OCI-LY7 (cell line): Measurements from ENCODE around the gene PLXDC1. TPM values are rescaled to one million over a fixed set of nuclear protein-coding genes. Genes with fewer than 3 reads are reported as not detected.

Experiments
- BruUV-seq: library from RNA; stranded (reverse); fragments of 400-500 nt; replicated peaks from 2 replicates; lab custom pipeline; 2021; lab: Mats Ljungman, UMichigan
- CTCF ChIA-PET: fragments of 300-600 bp; sonication (Branson Sonifier 250); formaldehyde crosslinking; loops from one replicate; lab custom pipeline; 2022; ENCODE audit warnings: antibody characterized with exemption; ENCODE audit not compliant: unreplicated experiment; lab: Charles Lee
- POLR2A ChIA-PET: fragments of 300-600 bp; sonication (Branson Sonifier 250); formaldehyde crosslinking; loops from one replicate; lab custom pipeline; 2022; ENCODE audit warnings: antibody characterized with exemption; lab: Charles Lee
- DNase-seq: peaks from one replicate; pipeline ENCODE4 v3.0.0-alpha.2; 2015; ENCODE audit warnings: low spot score
- H2AFZ ChIP-seq: fragments of 200-600 bp; sonication (generic), shearing (Covaris generic); 2 replicates; pipeline ENCODE4 v1.6.1; 2014; ENCODE audit warnings: mild to moderate bottlenecking, antibody characterized with exemption, low read length, moderate library complexity
- H3K27ac ChIP-seq: fragments of 200-600 bp; sonication (generic); 2 replicates; pipeline ENCODE4 v1.5.1; 2014; ENCODE audit warnings: mixed run types, low read depth, mild to moderate bottlenecking, moderate library complexity, low read length, inconsistent platforms; ENCODE audit not compliant: poor library complexity, severe bottlenecking
- H3K36me3 ChIP-seq: fragments of 200-600 bp; sonication (generic); 2 replicates; pipeline ENCODE4 v1.6.1; 2014; ENCODE audit warnings: mild to moderate bottlenecking, antibody characterized with exemption, low read length, moderate library complexity, mixed read lengths; ENCODE audit not compliant: insufficient read depth
- H3K4me1 ChIP-seq: fragments of 200-600 bp; sonication (generic); 2 replicates; pipeline ENCODE4 v1.5.1; 2014; ENCODE audit warnings: mild to moderate bottlenecking, low read length; ENCODE audit not compliant: insufficient read depth, poor library complexity, severe bottlenecking
- H3K4me2 ChIP-seq: fragments of 200-600 bp; sonication (generic); 2 replicates; pipeline ENCODE4 v1.6.1; 2014; ENCODE audit warnings: mild to moderate bottlenecking, low read length
- H3K4me3 ChIP-seq: fragments of 200-600 bp; sonication (generic); 2 replicates; pipeline ENCODE4 v1.5.1; 2014; ENCODE audit warnings: mild to moderate bottlenecking, low read depth, low read length; ENCODE audit not compliant: poor library complexity, severe bottlenecking
- H3K79me2 ChIP-seq: fragments of 200-600 bp; sonication (generic); 2 replicates; pipeline ENCODE4 v1.6.1; 2016; ENCODE audit warnings: low read depth, mild to moderate bottlenecking, low read length, moderate library complexity, mixed read lengths; ENCODE audit not compliant: insufficient read depth
- H3K9me2 ChIP-seq: fragments of 200-600 bp; sonication (generic); 2 replicates; pipeline ENCODE4 v1.6.1; 2016; ENCODE audit warnings: mild to moderate bottlenecking, low read length, mixed read lengths; ENCODE audit not compliant: insufficient read depth
- H3K9me3 ChIP-seq: fragments of 200-600 bp; sonication (generic); 2 replicates; pipeline ENCODE4 v1.6.1; 2014; ENCODE audit warnings: mild to moderate bottlenecking, mixed run types, low read length, mixed read lengths
- H4K20me1 ChIP-seq: fragments of 200-600 bp; sonication (generic); 2 replicates; pipeline ENCODE4 v1.6.1; 2014; ENCODE audit warnings: mild to moderate bottlenecking, antibody characterized with exemption, low read length, moderate library complexity, mixed read lengths; ENCODE audit not compliant: insufficient read depth
- EZH2phosphoT487 ChIP-seq: fragments of 200-600 bp; sonication (generic); IDR thresholded peaks from 2 replicates; pipeline ENCODE4 v1.6.1; 2018; ENCODE audit warnings: low read depth, borderline replicate concordance, mild to moderate bottlenecking, mixed run types, antibody characterized with exemption, low read length, moderate library complexity, mixed read lengths
- intact Hi-C: fragments of 100-400 bp; cut with micrococcal nuclease; formaldehyde crosslinking; loops from one replicate; pipeline ENCODE4 v1.10.0; 2022; ENCODE audit not compliant: unreplicated experiment
- total RNA-seq, 2 experiments: library from RNA; depleted of rRNA in 1 of 2; stranded (reverse); fragments of >200 nt in 1 of 2; shearing (Covaris generic) in 1 of 2; gene quantifications; 2 replicates each; pipeline ENCODE4 v1.2.3, GENCODE V29; 2014 to 2022
- TF ChIP-seq, protein P1 (sequence below): fragments of 200-600 bp; sonication (generic); conservative IDR thresholded peaks from 2 replicates; pipeline ENCODE4 v1.5.1; 2014; ENCODE audit warnings: mild to moderate bottlenecking, antibody characterized with exemption, low read length, moderate library complexity, mixed read lengths

Gene PLXDC1
- total RNA-seq, 2 experiments from 2014 or later, result 0.13 to 0.67 TPM

GRCh38 chr17:39183045-39183444, 31.6 kb upstream of the PLXDC1 start:
- CTCF ChIA-PET, result no interaction called here
- Histone ChIP-seq H3K4me2 (no peak overlapping the region), H2AFZ (no peak overlapping the region), H3K4me3 (no peak overlapping the region), H3K36me3 (peaks cover 89% of the 10 kb centered on the region), H3K79me2 (no peaks in the 10 kb centered on the region), H3K4me1 (no peaks in the 10 kb centered on the region), H3K9me2 (no peaks in the 10 kb centered on the region), H3K9me3 (no peaks in the 10 kb centered on the region), H4K20me1 (no peaks in the 10 kb centered on the region), H3K27ac (no peak overlapping the region)
- intact Hi-C loops, result no loop called here
- POLR2A ChIA-PET, result no interaction called here
- DNase-seq, result no peak
- no TSS peak for BruUV-seq
- TF ChIP-seq EZH2phosphoT487, result no peak
- TF ChIP-seq, protein P1, sequence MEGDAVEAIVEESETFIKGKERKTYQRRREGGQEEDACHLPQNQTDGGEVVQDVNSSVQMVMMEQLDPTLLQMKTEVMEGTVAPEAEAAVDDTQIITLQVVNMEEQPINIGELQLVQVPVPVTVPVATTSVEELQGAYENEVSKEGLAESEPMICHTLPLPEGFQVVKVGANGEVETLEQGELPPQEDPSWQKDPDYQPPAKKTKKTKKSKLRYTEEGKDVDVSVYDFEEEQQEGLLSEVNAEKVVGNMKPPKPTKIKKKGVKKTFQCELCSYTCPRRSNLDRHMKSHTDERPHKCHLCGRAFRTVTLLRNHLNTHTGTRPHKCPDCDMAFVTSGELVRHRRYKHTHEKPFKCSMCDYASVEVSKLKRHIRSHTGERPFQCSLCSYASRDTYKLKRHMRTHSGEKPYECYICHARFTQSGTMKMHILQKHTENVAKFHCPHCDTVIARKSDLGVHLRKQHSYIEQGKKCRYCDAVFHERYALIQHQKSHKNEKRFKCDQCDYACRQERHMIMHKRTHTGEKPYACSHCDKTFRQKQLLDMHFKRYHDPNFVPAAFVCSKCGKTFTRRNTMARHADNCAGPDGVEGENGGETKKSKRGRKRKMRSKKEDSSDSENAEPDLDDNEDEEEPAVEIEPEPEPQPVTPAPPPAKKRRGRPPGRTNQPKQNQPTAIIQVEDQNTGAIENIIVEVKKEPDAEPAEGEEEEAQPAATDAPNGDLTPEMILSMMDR, result no peak

DNA sequence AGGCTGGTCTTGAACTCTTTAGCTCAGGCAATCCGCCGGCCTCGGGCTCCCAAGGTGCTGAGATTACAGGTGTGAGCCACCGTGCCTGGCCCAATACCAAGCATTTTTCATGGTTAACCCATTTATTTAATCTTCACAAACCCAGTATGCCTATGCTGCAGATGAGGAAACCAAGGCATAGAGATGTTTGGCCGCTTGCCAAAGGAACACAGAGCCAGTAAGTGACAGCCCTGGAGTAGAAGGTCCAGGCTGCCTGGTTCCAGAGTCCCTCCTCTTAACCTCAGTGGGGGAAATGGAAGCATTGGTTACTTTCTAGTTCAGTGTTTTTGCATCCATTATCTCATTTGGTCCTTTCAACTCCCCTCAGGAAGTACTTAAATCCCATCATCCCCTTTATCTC, 29.9 kb upstream of the PLXDC1 start:
- CTCF ChIA-PET, result no interaction called here
- no peaks in the 10 kb centered on the region for H4K20me1 ChIP-seq
- no TSS peak for BruUV-seq

GRCh38 chr17:39178536-39178935, 27.1 kb upstream of the PLXDC1 start:
- H3K9me2 ChIP-seq, result no peaks in the 10 kb centered on the region
- no peaks in the 10 kb centered on the region for H4K20me1 ChIP-seq
- no TSS peak for BruUV-seq
- H3K36me3 ChIP-seq, result peaks cover 80% of the 10 kb centered on the region
- ChIA-PET CTCF (no interaction called here), POLR2A (interaction anchor here (0.7 kb wide), 1 partner anchor 53 kb away, joined by 3 read pairs; no protein-coding TSS in a partner anchor)
- no peaks in the 10 kb centered on the region for H3K9me3 ChIP-seq
- no peak overlapping the region for H3K4me3 ChIP-seq
- H3K4me2 ChIP-seq, result no peak overlapping the region
- H3K79me2 ChIP-seq, result no peaks in the 10 kb centered on the region
- TF ChIP-seq EZH2phosphoT487, result no peak
- TF ChIP-seq, protein P1, result no peak
- no peak for DNase-seq
- H2AFZ ChIP-seq, result no peak overlapping the region
- intact Hi-C loops, result no loop called here
- peaks cover 18% of the 10 kb centered on the region for H3K4me1 ChIP-seq
- no peak overlapping the region for H3K27ac ChIP-seq

More for the DNA sequence above, 29.9 kb upstream of the PLXDC1 start:
- Histone ChIP-seq H3K36me3 (peaks cover 89% of the 10 kb centered on the region), H3K4me3 (no peak overlapping the region), H3K27ac (no peak overlapping the region), H3K4me2 (no peak overlapping the region), H3K9me3 (no peaks in the 10 kb centered on the region), H3K4me1 (no peaks in the 10 kb centered on the region), H3K79me2 (no peaks in the 10 kb centered on the region), H2AFZ (no peak overlapping the region), H3K9me2 (no peaks in the 10 kb centered on the region)
- POLR2A ChIA-PET, result no interaction called here
- no peak for DNase-seq
- TF ChIP-seq EZH2phosphoT487, result no peak
- TF ChIP-seq, protein P1, result no peak
- intact Hi-C loops, result no loop called here
